ENCODE measurements around the gene EFHC2.
"Not testable (repeated sequence)": the region's sequence is repeated elsewhere in the genome, so short reads cannot be mapped to it uniquely, and the experiment has no call there.

Gene EFHC2

DNA sequence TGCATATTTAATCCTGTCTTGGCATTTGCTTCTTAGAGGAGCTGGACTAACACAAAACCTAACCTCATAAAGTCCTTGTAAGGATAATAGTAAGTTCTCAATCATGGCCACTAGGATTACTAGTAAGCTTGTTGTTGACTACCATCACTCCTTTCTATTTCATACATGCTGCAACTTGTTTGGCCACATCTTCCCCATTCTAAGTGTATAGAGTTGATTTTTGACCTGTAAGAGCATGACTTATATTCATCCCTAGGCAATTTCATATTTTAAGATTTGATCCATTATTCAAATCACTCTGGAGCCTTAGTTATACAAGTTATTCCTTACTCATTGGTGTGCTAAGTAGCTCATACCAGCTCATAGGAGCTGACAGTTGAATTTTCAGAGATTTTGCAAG lies 109.4 kb downstream of the EFHC2 start:
- DNase-seq (ENCODE audit: low spot score): no peak

DNA sequence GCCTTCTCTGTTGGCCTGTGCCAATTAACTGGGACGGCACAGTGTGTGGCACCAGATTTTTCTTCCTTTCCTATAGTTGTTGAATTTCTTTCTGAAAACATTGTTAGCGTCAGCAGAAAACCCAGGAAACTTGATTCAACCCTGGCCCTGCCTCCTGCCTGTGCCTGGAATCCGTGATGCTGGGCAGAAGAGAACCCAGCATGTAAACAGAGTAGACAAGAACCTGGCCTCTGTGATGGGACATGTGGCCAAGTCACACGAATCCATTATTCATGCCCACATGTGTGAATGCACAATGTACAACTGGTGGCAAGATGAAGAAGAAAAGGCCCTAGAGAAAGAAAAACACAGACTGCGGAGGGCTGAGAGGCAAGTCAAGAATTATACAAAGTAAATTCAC lies 111.4 kb downstream of the EFHC2 start:
- no peak for DNase-seq (ENCODE audit: low spot score)

DNA sequence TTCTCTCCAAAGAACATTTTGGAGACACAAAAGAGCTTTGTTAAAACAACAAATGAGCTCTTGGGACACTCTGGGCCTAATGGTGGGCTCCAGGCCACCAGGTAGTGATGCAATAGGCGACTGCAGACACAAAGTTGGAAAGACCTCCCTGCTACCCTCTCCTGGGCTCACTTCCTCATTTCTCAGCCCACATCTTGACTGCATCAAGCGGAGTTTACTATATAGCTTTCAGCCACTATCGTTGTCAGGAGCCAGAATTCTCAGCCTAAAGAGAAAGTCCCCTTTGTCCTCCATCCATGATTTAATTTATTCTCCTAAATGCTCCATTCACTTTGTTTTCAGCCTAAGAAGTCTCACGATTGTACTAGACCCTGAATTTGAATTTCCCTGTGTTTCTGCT lies 114.9 kb downstream of the EFHC2 start:
- DNase-seq (ENCODE audit: low spot score): no peak

DNA sequence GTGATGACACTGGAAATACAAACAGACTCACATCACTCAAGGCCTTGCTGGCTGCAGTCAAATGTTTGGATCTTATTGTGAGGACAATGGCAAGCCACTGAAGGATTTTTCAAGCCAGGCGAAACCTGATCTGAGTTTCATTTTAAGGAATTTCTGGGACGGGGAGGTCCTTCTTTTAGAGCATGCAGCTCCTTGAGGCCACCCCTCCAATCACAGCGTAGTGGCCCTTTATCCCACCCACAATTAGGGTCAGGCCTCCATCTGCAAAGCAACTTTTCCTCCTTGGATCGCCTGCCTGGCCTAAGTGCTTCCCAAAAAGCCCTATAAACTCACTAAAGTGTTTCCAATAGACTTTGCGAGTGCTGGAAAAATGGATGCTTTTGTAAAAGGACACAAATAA lies 115.5 kb downstream of the EFHC2 start:
- DNase-seq (ENCODE audit: low spot score): peak; percentile 28

DNA sequence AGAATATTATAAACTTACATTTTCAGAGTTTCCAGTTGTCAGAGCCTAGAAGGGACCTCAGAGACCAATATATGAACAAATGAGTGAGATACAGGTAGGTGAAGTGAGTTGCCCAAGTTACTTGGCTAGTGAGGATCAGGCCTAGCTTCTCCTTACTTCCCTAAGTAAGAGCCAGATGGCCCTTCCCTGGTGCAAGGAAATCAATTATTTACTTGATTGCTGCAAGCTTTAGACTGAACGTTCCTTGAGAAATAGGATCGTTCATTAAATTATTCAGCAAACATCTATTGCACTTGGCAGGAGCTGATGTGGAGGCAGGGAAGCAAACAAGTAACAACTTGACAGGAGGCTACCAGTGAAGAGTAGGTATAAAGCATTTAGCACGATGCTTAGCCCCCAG lies 117.8 kb downstream of the EFHC2 start:
- no peak for DNase-seq (ENCODE audit: low spot score)

DNA sequence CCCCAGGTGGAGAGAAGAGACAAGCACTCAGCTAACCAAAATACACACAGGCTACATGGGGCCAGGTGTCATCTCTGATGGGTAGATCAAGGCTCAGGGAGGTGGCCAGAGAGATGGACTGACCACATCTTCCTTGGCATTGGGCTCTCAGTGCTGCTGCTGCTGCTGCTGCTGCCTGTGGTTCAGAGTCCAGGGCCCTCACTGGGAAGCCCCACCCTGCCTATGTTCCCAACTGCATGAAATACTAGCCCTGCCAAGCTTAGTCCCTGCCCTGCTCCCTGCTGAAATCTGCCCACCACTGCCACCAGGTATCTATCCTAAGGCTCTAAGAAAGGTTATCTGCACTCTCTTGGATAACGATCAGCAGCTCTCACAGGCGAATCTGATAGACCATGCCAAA lies 118.7 kb downstream of the EFHC2 start:
- no peak for DNase-seq (ENCODE audit: low spot score)

DNA sequence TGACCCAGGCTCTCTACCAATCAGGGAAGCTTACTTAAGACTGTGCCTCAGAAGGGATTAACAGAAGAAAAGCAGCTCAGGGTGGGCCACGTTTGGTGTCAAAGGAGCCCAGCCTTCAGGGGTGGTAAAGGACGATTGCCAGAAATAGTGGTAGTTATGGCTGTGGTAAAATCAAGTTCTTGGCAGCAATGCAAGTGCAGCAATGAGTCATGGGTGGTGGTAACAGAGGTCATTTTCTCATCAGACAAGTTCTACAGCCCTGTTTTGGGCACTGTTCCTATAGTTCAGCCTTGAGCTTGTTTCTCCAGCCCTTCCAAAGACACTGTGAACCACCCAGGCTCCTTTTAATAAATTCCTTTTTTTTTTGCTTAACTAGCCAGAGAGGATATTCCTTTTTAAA lies 120.3 kb downstream of the EFHC2 start:
- peak; percentile 3 for DNase-seq (ENCODE audit: low spot score)

DNA sequence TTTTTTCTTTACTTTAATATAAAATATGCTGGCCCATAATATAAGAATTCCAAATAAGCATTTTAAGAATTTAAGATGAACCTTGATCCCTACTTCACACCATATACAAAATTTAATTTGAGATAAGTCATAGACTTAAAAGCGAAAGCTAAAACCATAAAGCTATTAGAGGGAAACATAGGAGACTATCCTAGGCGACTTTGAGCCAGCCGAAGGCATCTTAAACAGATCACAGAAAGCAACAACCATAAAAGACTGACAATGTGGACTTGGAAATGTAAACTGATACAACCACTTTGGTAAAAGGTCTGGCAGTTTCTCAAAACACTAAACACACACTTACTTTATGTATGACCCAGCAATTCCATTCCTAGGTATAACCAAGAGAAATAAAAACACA lies 125.0 kb downstream of the EFHC2 start:
- DNase-seq (ENCODE audit: low spot score): no peak

DNA sequence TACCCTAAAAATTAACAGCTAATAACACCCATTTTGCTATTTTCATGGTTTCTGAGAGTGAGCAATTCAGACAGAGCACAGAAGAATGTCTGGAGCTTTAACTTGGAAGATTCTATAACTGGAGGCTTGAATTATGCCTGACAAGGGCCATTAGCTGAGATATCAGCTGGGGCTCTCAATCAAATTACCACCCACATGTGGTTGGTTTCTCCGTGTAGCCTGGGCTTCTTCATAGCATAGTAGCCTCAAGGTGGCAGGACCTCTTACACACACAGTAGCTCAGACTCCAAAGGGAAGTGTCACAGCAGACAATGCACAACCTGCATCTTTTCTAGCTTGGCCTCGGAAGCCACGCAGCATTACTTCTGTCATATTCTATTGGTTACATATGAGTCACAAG lies 127.3 kb downstream of the EFHC2 start:
- DNase-seq (ENCODE audit: low spot score): no peak

DNA sequence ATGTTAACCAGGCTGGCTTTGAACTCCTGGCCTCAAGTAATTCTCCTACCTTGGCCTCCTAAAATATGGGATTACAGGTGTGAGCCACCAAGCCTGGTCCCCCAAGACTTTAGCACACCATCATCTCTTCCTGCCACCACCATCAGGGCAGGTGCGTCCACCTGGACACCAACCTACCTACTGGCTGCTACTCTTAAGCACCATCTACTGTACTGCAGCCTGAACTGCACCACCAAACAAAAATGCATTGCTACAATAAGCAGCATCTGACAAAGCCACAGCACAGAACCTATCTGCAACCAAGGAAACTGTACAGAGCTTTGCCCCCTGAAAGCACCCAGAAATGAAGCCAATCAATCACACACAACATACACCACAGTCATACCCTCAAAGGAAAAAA lies 139.7 kb downstream of the EFHC2 start:
- DNase-seq (ENCODE audit: low spot score): no peak

DNA sequence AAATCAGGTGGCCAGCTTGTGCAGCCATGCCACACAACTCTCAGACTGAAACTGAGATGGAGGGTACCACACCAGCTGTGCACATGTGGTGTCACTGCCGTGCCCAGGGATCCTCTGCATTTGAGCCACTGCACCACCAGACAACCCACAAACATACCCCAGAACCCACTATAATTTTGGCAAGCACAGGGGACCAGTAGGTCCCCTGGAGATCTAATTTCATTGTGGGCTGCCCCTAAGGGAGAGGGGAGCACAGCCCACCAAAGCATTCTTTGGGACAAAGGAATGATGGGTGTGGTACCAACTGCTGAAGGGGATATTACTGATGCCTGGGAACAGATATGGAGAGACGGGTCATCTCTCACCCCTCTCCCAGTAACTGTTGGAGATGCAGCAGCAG lies 140.9 kb downstream of the EFHC2 start:
- no peak for DNase-seq (ENCODE audit: low spot score)

DNA sequence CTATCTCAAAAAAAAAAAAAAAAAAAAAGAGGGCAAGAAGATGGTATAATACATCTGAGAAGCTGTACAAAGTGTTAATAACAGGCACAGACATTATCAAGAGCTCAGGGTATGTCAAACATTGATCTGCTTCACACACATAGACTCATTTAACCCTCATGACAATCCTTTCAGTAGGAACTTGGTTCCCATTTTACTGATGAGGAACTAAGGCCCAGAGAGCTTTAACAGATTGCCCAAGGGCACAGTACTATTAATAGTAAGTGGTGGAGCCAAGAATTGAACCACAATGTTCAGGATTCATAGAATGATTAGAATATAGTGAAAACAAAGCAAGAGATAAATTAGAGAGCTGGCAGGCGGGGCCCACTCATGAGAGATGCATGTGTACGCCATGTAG lies 154.4 kb downstream of the EFHC2 start:
- no peak for DNase-seq (ENCODE audit: low spot score)

DNA sequence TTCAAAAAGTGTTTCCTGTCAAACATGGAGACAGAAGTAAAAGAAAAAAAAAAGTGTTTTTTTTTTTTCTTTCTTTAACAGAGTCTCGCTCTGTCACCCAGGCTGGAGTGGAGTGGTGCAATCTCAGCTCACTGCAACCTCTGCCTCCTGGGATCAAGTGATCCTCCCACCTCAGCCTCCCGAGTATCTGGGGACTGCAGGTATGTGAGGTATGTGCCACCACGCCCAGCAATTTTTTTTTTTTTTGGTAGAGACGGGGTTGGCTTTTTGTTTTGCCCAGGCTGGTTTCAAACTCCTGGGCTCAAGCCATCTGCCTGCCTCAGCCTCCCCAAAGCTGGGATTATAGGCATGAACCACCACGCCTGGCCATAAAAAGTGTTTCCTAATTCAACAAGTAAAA lies 155.6 kb downstream of the EFHC2 start:
- DNase-seq (ENCODE audit: low spot score): not testable (repeated sequence)

DNA sequence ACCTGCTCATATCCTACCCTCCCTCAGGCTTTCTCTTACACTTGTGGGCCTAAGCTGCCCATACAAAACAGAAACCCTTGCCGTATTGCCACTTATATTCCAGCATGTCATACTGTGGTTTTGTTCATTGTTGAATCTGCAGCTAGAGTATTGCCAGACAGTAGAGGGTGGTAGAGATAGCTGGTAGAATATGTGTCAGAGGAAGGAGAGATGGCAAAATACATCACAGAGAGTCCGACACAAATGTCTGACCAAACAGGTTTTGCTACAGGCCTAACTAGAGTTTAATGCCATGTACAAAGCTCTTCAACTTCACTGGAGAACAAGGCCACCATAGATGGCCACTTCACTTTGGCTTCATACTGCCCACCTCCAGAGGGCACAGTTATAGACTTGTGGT lies 160.1 kb downstream of the EFHC2 start:
- no peak for DNase-seq (ENCODE audit: low spot score)

DNA sequence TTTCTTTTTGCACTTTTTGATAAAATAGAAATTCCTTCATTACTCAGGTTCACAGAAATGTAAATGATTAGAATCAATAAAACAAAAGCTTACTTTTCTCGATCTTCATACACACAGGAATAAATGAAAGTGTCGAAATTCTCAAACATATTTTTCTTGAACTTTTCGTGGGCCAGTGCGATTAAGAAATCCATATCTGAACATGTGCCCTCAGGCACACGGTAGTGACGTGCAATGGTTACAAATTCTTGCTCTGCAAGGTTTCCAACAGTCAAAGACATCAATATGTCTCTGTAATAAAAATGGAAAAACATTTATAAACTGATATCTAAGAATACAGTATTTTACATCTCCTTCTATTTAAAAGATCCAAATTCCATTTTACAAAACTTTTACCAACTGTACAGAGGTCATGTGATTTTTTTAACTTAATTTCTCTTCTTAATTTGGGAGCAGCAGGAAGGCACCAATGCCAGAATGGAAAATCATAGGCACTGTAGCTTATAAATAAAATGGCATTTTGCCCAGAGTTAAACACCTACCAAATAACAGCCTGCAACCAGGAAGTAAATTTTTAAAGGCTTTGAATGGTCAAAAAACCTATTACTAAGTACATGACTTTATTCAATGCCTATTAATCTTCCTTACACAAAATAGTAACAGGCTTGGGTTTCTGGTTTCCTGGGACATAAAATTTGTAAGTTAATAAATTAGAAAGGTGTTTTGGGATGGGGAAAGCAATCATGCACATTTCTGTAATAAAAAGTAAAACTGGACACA lies 165.0 kb downstream of the EFHC2 start:
- no peak for DNase-seq (ENCODE audit: low spot score)

DNA sequence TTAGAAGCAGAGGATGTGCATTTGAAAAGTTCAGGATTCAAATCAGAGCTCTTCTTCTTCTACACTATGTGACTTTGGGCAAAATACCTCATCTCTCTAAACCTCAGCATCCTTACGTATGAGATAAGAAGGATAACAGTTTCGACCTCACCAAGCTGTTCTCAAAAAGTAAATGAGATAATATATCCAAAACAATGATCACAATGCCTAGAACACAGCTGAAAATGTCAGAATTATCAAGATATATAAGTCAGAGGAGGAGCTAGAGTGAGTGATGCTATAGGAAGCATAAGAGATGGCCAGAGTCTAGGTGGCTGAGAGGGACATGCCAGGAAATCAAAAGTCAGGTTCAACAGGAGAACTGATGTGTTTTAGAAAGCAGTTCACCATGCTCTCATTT lies 168.0 kb downstream of the EFHC2 start:
- DNase-seq (ENCODE audit: low spot score): no peak

DNA sequence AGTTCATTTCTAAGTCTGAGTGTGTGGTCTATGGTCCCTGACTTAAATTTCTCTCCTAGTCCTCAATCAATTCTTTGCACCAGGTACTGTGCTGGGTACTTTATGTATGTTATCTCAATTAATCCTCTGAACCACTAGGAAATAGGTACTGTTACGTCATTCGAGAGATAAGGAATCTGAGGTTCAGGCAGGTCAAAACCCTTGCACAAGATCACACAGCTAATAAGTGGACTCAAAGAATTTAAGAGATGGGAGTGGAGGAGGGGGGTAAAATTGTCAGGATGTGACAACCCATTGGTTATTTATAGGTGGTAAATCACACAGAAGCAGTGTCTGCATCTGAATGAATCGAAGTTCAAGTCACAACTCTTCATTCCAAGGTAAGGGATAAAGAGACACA lies 169.4 kb downstream of the EFHC2 start:
- no peak for DNase-seq (ENCODE audit: low spot score)

DNA sequence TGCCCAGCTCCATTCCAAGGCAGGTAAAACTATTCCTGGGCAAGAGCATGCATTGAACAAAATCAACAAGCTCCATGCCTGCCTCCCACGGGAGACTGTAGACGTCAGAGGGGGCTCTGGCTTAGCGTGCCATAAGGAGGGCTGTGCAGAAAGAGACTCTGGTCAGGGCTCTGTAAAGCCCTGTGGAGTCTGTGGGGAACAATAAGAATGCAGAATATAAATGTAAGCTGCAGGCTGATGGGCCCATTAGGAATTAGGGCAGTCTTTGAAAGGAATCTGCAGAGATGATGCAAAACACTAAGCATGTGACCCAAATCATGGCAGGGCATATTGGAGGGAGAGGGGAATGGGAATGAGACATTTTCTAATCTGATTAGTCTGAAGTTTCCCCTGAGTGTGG lies 170.3 kb downstream of the EFHC2 start:
- no peak for DNase-seq (ENCODE audit: low spot score)

DNA sequence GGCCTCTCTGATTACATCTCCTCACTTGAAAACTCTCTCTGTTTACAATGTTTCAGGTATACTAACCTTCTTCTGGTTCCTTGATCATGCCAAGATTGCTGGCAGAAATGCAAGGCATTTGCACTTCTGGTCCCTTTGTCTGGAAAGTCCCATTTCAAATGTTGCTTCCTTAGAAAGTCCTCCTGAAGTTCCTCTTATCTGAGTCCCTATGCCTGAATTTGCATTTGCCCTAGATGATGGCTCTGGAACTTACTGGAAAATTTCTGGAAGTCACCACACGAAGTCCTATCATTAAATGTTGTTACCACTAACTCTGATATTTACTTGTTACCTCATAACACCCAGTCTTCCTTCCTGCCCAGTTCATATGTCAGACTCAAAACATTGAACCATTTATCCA lies 176.4 kb downstream of the EFHC2 start:
- DNase-seq (ENCODE audit: low spot score): no peak

DNA sequence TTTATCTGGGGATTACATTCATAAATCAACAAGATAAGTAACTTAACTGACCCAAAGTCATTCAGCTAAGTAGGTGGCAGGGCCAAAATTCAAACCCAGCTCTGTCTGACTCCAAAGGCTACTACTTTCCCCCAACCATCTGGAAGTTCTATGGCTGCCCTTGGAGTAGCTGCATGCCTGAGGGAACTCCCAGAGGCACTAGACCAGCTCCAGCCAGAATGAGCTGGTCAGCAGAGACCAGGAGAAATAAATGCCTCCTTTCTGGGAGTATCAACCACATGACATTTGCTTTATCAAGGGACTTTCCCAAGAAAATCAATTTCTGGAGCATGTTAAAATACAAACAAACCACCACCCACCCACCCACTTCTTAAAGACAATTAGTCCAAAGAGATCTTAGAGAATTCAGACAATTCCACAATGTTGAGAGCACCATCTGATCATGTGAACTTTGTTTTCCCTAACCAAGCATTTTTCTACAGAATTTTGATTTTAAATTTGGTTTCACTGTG lies 180.5 kb downstream of the EFHC2 start:
- no peak for DNase-seq (ENCODE audit: low spot score)

DNA sequence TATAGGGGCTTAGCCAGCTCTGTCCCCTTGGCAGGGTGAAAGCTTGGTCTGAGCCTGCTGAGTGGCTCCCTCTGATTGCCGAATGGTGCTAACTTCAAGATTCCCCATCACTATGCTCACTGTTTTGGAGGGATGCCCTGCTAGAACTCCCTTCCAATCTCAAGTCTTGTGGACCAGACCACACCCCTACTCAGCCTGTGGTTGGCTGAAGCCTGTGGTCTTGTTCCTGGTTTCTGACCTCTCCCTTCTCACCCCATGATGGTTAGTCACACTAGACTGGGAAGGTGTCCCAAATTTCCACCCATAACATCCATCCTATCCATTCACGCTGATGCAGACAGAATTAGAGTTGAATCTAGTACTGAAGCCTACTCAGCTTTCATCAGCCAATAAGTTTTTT lies 185.6 kb downstream of the EFHC2 start:
- peak; percentile 3 for DNase-seq (ENCODE audit: low spot score)

DNA sequence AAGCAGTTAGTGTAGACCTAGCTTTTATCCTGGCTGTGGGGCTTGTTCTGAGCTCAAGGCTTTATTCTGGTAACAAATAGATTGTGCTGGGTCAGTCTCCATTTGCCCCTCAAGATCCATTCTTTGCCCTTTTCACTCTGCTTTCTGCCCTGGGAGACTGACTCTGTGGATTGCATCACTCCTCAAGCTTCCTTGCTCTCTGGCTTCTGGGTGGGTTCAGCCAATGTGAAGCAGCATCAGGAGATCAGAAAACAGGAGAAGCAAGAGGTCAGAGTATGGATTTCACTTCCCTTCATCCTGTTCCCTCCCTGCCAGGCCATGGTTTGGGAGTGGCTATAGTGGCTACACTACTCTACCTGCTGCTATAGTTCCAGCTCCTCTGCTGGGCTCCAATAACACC lies 186.2 kb downstream of the EFHC2 start:
- DNase-seq (ENCODE audit: low spot score): no peak

DNA sequence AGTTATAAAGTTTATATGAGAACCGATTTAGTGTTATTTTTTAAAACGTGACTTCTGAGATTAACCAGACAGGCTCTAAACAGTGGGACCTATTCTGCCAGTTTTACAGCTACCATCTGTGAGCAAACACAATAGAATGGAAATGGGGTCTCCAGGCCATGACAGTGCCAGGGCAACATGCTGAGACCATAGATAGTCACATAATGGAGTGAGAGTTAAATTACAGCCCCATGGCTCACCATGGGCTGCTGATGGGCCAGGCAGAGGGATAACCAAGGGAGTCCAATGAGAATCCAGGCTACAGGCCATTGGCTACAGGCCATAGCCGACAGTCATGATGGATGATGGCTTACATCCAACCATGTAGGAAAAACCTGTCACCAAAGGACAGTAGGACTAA lies 186.7 kb downstream of the EFHC2 start:
- no peak for DNase-seq (ENCODE audit: low spot score)

DNA sequence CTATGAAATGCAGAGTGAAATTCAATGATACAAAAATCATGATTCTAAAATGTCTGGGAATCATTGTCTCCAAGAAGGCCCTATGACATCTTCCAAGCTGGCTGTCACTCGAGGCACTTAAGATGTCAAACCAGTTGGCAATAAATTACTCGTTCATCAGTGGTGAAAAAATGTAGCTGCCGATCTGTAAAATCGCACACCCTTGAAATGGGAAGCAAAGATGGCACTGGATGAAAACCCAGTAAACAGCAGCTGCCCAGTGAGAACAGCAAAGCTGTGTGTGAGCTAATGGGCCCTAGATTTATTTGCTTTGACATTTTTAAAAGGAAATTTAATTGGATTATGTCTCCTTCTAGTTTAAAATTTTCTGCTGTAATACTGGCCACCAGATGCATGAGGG lies 188.3 kb downstream of the EFHC2 start:
- DNase-seq (ENCODE audit: low spot score): no peak
